ENCODE results near the gene GRM8.
A peak's percentile ranks its signal among the peaks of the same experiment; 100 is the strongest.

The GRM8 gene

GRCh38 chr7:127252778-127253280, at the start of gene GRM8:
Gene GRM8 (minus strand): TSS chr7:127252941.
- DNase-seq: peak; percentile 90

DNA sequence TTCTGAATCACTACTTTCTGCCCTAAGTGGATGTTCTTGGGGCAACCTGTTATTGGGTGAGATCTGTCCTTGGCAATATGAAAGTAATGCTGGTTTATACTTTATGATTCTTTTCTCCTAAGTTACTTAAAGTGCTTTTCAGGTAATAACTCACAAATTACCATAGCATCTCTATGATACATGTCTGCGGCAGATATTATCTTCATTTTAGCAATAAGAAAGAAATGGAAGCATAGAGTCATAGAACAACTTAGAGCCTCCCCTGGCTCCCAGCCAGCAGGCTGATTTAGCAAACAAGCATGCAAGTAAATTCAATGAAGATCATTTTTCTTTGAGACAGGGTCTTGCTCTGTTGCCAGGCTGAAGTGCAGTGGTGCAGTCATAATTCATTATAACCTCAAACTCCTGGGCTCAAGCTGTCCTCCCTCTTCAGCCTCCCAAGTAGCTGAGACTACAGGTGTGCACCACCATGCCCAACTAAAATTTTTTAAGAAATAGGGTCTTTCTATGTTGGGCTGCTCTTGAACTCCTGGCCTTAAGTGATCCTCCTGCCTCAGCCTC, 38.1 kb upstream of the GRM8 start:
- no peak for DNase-seq

DNA sequence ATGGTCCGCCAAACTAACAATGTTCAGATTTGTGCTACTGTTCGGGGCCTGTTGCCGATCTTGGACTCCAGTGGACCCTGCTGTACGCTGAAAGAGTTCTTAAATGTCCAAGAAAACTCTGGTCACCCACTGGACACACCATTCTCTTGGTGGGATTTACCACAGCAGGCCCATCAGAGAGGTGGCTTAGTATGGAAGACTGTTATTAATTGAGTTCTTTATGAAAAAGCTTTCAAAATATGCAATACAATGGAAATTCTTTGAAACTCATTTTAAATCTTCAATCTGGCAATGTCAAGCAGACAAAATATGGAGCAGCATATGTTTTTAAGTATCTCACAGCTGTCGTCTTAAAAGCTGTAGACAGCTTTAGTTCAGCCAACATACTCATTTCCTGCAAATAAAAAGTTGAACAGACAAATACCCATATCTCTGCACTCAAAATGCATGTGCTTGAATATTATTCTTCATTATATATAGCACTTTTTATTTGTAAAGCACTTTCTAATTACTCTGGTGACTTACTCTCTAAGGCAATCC, 37.4 kb upstream of the GRM8 start:
- DNase-seq: no peak

GRCh38 chr7:127287133-127287532, 34.4 kb upstream of the GRM8 start:
- DNase-seq: no peak

DNA sequence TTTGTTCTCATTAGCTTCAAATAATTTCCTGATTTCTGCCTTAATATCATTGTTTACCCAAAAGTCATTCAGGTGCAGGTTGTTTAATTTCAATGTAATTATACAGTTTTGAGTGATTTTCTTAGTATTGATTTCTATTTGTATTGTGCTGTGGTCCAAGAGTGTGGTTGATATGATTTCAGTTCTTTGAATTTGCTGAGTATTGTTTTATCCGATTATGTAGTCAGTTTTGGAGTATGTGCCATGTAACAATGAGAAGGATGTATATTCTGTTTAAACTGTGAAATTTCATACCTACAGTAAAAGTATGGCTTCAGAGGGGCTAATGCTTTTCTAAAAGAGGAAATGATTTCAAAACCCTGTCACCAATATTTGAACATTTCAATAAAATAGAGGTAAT, 17.4 kb upstream of the GRM8 start:
- DNase-seq: no peak

- DNase-seq: no peak
Observed at GRCh38 chr7:127266047-127266446, 13.3 kb upstream of the GRM8 start.

GRCh38 chr7:127264219-127264618, 11.5 kb upstream of the GRM8 start:
- no peak for DNase-seq

DNA sequence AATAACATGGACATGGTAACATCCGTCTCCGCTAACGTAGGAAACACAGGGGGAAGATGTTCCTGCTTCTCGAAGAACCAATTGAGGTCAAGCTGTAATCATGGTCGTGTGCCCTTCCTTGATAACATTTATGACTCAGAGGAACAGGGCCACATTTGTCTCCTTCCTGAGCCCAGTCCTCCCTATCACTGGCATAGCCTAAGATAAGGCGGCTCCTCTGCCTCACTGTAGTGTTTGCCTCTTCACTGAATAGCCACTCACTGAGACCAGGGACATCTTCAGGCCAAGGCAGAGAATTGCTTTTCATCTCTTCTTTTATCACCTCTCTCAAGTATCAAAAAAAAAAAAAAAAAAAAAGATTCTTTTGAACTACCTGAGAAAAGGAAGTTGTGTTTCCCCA, 5.4 kb upstream of the GRM8 start:
- DNase-seq: no peak

DNA sequence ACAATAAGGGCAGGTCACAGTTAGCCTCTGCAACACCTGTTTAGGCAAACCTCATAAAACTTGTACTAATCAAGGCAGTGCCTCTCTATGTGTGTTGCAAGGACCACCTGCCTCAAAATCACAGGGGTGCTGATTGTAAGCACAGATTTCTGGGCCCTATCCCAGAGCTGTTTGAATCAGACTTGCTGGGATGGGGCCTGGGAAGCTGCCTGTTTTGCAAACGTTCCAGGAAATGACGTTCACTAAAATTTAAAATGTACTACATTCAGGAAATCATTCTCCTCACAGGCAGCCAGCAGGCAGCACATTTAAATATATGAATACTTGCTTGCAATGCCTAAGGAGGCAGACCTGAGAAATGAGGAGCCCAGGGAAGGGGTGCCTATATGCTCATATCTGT, 4.3 kb upstream of the GRM8 start:
- no peak for DNase-seq

GRCh38 chr7:127256041-127256725, 3.4 kb upstream of the GRM8 start:
- no peak for DNase-seq

GRCh38 chr7:127254163-127254684, 1.5 kb upstream of the GRM8 start:
- no peak for DNase-seq

DNA sequence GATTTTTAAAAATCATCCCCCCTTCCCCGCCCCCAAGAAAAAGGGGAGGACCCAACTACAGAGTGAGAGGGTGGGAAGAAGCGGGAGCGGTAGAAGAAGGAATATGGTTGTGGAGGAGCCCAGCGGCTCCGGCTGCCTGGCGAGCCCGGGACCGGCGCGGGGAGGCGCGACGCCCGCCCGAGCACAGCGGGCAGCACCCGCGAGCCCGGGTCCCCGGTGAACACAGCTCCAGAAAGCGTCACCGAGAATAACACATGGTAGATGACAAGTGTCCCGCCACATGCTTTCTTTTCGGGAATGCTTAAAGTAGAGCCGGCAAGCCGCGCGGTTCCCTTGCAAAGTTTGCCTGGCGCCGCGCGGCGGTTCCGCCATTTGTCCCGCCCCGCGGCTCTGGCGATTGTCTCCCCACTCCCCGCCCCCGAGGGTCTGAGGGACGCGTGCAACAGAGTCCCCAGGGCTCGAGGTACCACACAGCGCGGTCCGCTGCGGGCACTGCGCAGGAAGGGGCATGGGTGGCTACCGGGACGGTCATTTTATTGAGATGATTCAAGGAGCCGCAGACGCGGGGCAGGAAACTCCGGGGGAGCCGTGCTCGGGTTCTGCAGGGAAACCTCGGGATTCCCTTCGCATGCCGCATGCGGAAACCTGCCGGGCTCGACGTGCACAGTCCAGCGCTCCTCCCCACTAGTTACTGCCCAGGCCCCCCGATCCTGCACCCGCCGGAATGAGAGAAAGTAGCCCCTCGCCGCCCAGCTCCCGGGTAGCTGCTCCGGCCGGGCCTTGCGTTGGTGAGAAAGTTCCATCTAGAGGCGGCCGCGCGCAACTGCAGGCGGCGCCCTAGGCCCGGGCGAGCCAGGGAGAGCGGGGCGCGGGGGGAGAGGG, 781 bp upstream of the GRM8 start:
- peak; percentile 69 for DNase-seq

DNA sequence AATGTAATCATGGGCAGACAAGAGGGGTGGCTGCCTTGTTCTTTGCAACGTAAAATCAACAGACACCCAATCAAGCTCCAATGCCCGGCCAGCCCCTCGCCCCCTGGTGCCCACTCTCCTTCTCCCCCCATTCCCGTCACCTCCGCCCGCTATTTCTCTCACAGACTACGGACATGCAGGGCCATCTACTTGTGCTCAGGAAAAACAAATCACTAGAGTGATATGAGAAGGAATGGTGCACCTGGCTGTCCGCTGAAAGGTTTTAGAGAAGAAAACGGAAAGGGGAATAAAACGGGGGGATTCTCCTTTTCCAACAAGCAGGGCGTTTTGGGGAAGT, 396 bp downstream of the GRM8 start:
- peak; percentile 67 for DNase-seq

- peak; percentile 42 for DNase-seq
Observed at GRCh38 chr7:127251465-127252376, 1.0 kb downstream of the GRM8 start.

DNA sequence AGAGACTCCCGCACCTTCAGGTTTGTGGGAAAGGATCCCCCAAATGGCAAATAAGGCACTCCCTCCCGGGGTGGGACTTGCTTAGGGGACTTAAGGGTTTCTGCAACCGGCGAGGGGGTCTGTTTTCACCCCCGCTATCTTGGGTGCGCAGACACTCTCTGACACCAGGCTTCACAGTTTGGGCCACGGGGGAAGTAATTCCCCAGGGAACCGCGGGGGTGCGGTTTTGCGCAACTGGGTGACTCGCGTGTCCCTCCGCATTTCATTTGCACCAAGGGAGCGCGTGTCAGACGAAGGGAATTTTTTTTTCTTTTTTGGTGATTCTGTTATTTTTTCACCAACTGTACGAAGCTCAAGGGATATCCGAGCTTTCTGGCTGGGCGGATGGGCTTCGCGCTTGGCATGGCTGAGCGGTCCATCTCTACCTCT, 1.7 kb downstream of the GRM8 start:
- DNase-seq: no peak

DNA sequence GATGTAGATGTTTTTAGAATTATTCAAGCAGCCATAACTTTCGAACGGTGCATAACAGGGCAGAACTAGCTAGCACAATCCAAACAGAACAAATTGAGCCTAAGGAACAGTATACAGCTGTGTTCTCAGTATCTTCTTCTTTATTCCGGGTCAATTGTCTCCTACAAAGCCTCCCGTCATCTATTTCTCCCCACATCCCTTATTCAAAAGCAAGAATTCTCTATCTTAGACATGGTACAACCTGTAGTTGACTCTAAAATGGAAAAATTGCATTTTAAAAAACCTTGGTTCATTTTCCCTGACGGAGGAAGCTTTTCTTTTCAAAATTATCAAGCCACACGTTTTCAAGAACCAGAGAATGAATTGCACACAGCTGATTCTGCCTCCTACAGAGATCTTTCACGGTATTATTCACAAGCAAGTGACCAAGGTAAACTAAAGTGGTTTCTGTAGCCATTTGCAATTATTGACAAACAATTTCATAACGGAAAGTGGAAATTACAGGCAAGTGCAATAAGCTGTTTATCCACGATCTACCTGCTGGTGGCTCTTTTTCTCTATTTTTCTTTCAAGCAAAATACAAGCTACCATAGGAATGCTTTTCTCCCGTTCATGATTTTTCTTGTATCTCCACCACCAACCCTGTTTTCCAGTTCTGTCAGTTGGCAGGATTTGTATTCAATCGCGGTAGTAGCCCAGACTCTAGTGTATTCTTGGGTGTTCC, 2.3 kb downstream of the GRM8 start:
- DNase-seq: no peak

GRCh38 chr7:127245607-127246006, 7.1 kb downstream of the GRM8 start:
- DNase-seq: peak; percentile 47

DNA sequence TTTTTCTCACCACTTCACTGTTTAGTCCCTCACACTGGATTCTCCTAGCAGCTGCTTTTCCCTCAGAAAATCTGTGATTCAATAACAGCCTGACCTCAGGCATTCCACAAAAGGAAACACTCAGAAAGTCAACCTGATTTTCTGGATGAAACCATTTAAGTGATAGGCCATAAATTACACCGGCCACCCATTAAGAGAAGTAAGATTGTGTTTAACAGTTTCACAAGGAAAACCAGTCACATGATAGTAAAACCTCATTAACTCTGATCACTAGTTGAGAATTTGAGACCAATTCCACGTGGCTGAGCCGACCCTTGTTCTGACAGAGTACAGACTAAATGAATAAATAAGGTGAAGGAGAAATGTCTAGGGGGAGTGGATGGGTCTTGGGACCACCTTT, 7.7 kb downstream of the GRM8 start:
- peak; percentile 38 for DNase-seq

- no peak for DNase-seq
Observed at GRCh38 chr7:127239814-127240213, 12.9 kb downstream of the GRM8 start.

DNA sequence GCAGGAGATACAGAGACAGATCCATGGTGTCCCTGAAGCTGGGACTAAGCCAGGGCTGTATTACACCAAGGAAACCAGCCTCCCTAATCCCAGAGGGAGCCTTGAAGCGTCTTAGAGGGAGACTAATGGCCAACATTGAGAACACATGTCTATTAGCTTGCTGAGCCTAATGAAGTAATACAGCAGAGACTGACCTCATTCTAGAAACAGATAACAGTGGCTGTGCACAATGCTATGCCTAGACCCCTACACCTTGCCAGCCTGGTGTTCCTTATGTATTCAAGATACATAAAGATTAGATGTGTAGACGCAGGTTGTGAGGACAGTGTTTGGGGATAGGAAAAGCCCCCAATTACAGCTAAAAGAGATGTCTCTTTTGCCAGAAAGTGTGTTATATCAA, 19.1 kb downstream of the GRM8 start:
- no peak for DNase-seq

- DNase-seq: no peak
Observed at GRCh38 chr7:127231415-127231814, 21.3 kb downstream of the GRM8 start.
